ENCODE data around the gene URB1. TPM values are rescaled to one million over a fixed set of nuclear protein-coding genes. Genes with fewer than 3 reads are reported as not detected.

URB1 gene
- total RNA-seq, 4 donors from 2014 or later: 4.4 to 14.9 (median 11.0) TPM

DNA sequence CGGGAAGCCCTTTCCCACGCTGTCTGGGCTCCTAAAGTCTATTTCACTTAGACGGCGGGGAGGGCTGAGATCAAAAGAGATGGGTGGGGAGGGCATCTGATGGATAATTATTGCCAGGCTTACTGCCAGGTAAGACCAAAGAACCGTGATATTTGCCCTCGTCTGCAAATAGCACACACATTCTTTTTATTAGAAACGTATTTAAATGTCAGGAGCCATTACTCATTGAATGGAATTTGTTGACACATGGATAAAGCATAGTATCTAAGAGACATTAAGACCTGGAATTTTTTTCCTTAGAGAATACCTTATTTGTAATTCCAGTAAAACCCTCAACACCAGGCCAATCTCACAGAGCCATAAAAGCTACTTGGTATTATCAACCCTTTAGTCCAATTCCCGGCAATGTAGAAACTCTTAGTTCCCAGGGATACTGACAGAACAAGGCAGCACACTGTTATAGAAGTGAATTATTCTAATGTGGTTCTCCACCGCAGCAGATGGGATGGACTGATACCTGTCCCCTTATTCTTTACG is 10.6 kb downstream of the URB1 start:
- Histone ChIP-seq H3K27ac (no peak overlapping the region), H3K4me3 (no peak overlapping the region), H3K9me3 (no peaks in the 10 kb centered on the region), H3K27me3 (no peaks in the 10 kb centered on the region), H3K4me1 (peaks cover 0 to 12% (median 0%) of the 10 kb centered on the region in 4 donors), H3K36me3 (peaks cover 0 to 46% (median 0%) of the 10 kb centered on the region in 3 donors)
- DNase-seq: no peak
- TF ChIP-seq POLR2A (IDR thresholded peaks at IDR 0.05): no peak

DNA sequence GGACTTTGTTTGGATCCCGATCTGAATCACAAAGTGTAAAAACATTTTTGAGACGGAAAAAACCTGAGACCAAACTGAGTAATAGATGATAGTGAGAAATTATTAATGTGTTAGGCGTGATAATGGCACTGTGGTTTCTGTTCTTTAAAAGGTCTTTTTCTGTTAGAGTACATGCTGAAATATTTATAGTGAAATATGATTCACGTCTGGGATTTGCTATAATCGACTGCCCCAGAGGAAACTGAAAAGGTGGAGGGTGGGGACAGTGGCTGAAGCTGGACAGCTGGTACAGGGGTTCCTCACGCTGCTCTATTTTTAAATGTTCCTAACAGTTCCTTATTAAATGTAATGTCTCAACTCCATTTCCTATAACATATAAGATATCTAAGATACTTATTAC is 11.2 kb downstream of the URB1 start:
- peaks cover 0 to 12% (median 0%) of the 10 kb centered on the region in 4 donors for H3K4me1 ChIP-seq
- peaks cover 0 to 50% (median 0%) of the 10 kb centered on the region in 3 donors for H3K36me3 ChIP-seq
- DNase-seq: no peak
- H3K9me3 ChIP-seq: no peaks in the 10 kb centered on the region
- no peak for TF ChIP-seq POLR2A (IDR thresholded peaks at IDR 0.05)
- TF ChIP-seq, protein P1, sequence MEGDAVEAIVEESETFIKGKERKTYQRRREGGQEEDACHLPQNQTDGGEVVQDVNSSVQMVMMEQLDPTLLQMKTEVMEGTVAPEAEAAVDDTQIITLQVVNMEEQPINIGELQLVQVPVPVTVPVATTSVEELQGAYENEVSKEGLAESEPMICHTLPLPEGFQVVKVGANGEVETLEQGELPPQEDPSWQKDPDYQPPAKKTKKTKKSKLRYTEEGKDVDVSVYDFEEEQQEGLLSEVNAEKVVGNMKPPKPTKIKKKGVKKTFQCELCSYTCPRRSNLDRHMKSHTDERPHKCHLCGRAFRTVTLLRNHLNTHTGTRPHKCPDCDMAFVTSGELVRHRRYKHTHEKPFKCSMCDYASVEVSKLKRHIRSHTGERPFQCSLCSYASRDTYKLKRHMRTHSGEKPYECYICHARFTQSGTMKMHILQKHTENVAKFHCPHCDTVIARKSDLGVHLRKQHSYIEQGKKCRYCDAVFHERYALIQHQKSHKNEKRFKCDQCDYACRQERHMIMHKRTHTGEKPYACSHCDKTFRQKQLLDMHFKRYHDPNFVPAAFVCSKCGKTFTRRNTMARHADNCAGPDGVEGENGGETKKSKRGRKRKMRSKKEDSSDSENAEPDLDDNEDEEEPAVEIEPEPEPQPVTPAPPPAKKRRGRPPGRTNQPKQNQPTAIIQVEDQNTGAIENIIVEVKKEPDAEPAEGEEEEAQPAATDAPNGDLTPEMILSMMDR (IDR thresholded peaks at IDR 0.05): no peak
- no peak overlapping the region for H3K27ac ChIP-seq
- H3K4me3 ChIP-seq: no peak overlapping the region
- no peaks in the 10 kb centered on the region for H3K27me3 ChIP-seq

DNA sequence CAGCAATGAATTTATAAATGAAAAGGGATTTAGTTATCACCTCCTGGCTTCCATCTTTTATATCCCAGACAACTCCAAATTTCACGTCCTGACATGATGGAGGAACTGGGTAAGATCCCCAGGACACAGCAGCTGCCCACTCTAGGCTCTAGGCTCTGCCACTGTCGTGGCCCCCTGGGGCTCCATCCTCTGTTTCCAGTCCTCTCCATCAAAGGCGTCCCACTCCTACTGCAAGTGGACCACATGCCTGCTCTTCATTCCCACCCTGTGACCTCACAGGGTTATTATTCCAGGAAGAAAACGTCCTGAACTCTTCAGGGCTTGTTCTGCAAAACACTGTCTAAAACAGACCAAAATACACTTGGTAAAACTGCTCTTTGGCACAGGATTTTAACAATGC is 11.9 kb downstream of the URB1 start:
- Histone ChIP-seq H3K36me3 (peaks cover 0 to 50% (median 0%) of the 10 kb centered on the region in 3 donors), H3K4me1 (peaks cover 0 to 12% (median 0%) of the 10 kb centered on the region in 4 donors), H3K9me3 (no peaks in the 10 kb centered on the region), H3K4me3 (no peak overlapping the region), H3K27me3 (no peaks in the 10 kb centered on the region), H3K27ac (no peak overlapping the region)
- no peak for DNase-seq
- TF ChIP-seq POLR2A (IDR thresholded peaks at IDR 0.05): no peak
- TF ChIP-seq, protein P1 (IDR thresholded peaks at IDR 0.05): no peak

DNA sequence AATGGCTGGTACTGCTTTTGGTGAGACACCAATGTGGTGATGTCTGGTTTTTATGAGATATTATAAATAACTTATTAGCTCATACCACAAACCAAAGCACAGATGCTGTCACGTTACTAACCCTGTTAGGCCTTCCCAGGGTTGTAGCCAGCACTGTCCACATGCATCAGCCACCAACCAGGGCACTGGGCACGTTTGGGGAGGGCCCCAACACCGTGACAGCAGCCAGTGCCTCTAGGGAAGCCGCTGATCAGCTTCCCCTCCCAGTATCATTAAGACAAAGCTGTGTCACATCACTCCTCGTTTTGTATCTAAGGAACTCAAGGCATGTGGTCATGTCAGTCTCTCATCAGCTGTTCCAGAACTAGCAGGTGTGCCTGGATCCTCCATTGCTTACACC is 13.9 kb downstream of the URB1 start:
- TF ChIP-seq, protein P1 (IDR thresholded peaks at IDR 0.05): no peak
- no peak for TF ChIP-seq POLR2A (IDR thresholded peaks at IDR 0.05)
- peaks cover 0 to 53% (median 0%) of the 10 kb centered on the region in 3 donors for H3K36me3 ChIP-seq
- DNase-seq: no peak
- no peak overlapping the region for H3K4me3 ChIP-seq
- no peaks in the 10 kb centered on the region for H3K9me3 ChIP-seq
- no peak overlapping the region for H3K27ac ChIP-seq
- H3K27me3 ChIP-seq: no peaks in the 10 kb centered on the region
- H3K4me1 ChIP-seq: peaks cover 0 to 12% (median 0%) of the 10 kb centered on the region in 4 donors

DNA sequence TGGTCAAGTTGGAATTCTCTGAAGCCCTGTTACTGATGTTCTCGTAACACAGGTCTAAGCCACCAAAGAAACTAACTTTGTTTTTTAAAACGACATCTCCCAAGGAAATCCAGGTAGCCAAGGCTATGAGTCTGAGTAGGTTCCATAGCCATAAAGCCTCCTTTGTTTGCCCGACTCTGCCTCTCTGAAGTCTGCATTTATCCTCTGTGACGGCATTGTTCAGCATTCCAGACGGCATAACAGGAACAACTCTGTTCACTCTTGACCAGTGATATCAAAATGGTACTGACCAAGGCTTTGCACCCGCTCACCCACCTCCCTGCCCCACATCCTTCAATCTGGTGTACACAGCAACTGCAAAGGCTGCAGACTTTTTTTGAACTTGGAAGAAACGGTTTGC is 14.8 kb downstream of the URB1 start:
- H3K27ac ChIP-seq: no peak overlapping the region
- H3K4me3 ChIP-seq: no peak overlapping the region
- no peak for DNase-seq
- no peak for TF ChIP-seq POLR2A (IDR thresholded peaks at IDR 0.05)
- TF ChIP-seq, protein P1 (IDR thresholded peaks at IDR 0.05): no peak
- peaks cover 0 to 45% (median 0%) of the 10 kb centered on the region in 3 donors for H3K36me3 ChIP-seq
- no peaks in the 10 kb centered on the region for H3K27me3 ChIP-seq
- H3K4me1 ChIP-seq: peaks cover 0 to 8% (median 0%) of the 10 kb centered on the region in 4 donors
- H3K9me3 ChIP-seq: no peaks in the 10 kb centered on the region

DNA sequence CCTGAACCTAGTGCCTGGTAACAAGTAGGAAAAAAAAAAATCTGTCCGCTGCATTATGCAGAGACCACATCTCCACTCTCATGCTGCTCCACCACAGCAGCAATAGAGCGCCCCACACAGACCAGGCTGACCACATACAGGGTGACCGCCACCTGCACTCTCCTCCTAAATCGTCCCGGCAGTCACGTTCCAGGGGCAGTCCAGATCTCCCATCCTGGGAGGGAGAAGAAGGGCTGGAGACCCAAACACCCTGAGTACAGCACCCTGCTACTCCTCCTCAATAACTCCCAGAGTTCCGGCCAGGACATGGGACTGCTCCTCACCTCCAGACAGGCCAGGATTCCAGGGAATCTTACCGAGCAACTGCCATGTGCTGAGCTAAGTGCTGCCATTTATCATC is 15.3 kb downstream of the URB1 start:
- no peaks in the 10 kb centered on the region for H3K27me3 ChIP-seq
- no peaks in the 10 kb centered on the region for H3K9me3 ChIP-seq
- H3K36me3 ChIP-seq: peaks cover 0 to 40% (median 0%) of the 10 kb centered on the region in 3 donors
- no peak overlapping the region for H3K27ac ChIP-seq
- DNase-seq: no peak
- no peak for TF ChIP-seq POLR2A (IDR thresholded peaks at IDR 0.05)
- TF ChIP-seq, protein P1 (IDR thresholded peaks at IDR 0.05): no peak
- H3K4me3 ChIP-seq: no peak overlapping the region
- H3K4me1 ChIP-seq: peaks cover 0 to 3% (median 0%) of the 10 kb centered on the region in 4 donors

Data from Peyer's patch (tissue), 4 donors.